Esophagus muscularis mucosa (tissue), 3 donors: Measurements from ENCODE around the gene CCDC177.

Experiments used
- POLR2A ChIP-seq: fragments of 450-650 bp; IDR thresholded peaks from one replicate; pipeline ENCODE4 v1.6.1; 2017; ENCODE audit warnings: antibody characterized with exemption, moderate library complexity, mild to moderate bottlenecking, low read depth
- POLR2AphosphoS5 ChIP-seq, 2 donors: sonication (generic); formaldehyde crosslinking; IDR thresholded peaks; one replicate each; pipeline ENCODE4 v1.6.1; 2017; ENCODE audit warnings: antibody characterized with exemption in 2 of 2
- TF ChIP-seq, protein P1 (sequence below), 3 experiments: fragments of 200-600 bp in 2 of 3; fragments of 450-650 bp in 1 of 3; sonication (generic) in 2 of 3; IDR thresholded peaks; one replicate each; pipeline ENCODE4 v1.5.1; 2017 to 2019; ENCODE audit warnings: antibody characterized with exemption in 3 of 3, mild to moderate bottlenecking in 2 of 3, moderate library complexity in 1 of 3

DNA sequence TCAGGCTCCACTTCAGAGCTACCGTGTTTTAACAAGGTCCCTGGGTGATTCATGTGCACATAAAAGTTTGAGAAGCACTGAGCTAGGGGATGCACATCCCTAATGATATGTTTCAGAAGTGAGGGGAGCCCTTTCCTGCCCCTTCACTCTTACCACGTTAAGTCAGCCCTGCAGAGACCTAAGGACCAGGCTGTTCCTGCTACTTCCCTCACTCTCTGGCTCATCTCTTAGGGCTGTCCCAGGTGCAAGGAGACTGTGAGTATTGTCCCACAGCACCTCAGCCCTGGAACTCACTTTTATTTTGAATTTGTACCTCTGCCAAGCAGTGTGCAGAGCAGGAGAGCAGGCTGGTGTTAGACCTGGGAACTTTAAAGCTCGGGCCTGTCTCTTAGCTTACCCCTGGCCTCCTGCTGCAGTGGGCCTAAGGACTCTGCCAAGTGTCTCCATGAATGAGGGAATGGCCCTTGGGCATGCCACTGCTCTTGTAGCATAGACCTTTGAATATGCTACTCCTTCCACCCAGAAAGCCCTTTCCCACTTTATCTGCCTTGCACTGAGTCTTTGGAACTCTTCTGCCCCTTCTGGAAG lies 25.7 kb upstream of the CCDC177 start:
- TF ChIP-seq, protein P1, sequence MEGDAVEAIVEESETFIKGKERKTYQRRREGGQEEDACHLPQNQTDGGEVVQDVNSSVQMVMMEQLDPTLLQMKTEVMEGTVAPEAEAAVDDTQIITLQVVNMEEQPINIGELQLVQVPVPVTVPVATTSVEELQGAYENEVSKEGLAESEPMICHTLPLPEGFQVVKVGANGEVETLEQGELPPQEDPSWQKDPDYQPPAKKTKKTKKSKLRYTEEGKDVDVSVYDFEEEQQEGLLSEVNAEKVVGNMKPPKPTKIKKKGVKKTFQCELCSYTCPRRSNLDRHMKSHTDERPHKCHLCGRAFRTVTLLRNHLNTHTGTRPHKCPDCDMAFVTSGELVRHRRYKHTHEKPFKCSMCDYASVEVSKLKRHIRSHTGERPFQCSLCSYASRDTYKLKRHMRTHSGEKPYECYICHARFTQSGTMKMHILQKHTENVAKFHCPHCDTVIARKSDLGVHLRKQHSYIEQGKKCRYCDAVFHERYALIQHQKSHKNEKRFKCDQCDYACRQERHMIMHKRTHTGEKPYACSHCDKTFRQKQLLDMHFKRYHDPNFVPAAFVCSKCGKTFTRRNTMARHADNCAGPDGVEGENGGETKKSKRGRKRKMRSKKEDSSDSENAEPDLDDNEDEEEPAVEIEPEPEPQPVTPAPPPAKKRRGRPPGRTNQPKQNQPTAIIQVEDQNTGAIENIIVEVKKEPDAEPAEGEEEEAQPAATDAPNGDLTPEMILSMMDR (IDR thresholded peaks at IDR 0.05) = no peak
- no peak for TF ChIP-seq POLR2A
- TF ChIP-seq POLR2AphosphoS5 (IDR thresholded peaks at IDR 0.05) = no peak
